ENCODE results near the gene IDH3B. TPM values are rescaled to one million over a fixed set of nuclear protein-coding genes. Genes with fewer than 3 reads are reported as not detected.

Gene IDH3B
- total and polyA plus RNA-seq, 2 of the 13 experiments (the other 11 are each of a cell fraction or from before 2014, with no cell fraction given) = 215 to 254 TPM

- no peak for TF ChIP-seq MED1 (CRISPR knock-in tag; IDR thresholded peaks at IDR 0.05)
- TF ChIP-seq CBX1 (IDR thresholded peaks at IDR 0.05; ENCODE audit: low read depth) = no peak
- TF ChIP-seq TRIM24 (CRISPR knock-in tag; IDR thresholded peaks at IDR 0.05) = no peak
- TF ChIP-seq TRAFD1 (CRISPR knock-in tag; IDR thresholded peaks at IDR 0.05; ENCODE audit: borderline replicate concordance) = no peak
- TF ChIP-seq TIGD3 (CRISPR knock-in tag; IDR thresholded peaks at IDR 0.05; ENCODE audit: borderline replicate concordance) = 0 out of 2 replicates have a peak, but pooled peaks have one; percentile 57
- TF ChIP-seq REXO4 (CRISPR knock-in tag; IDR thresholded peaks at IDR 0.05; ENCODE audit: borderline replicate concordance) = no peak
- no peak for TF ChIP-seq MYC (CRISPR knock-in tag; IDR thresholded peaks at IDR 0.05; ENCODE audit: borderline replicate concordance)
- 0 out of 2 replicates have a peak, but pooled peaks have one; percentile 27 for TF ChIP-seq PHF20 (CRISPR knock-in tag; IDR thresholded peaks at IDR 0.05)
- no peak for TF ChIP-seq SP140L (CRISPR knock-in tag; IDR thresholded peaks at IDR 0.05; ENCODE audit: borderline replicate concordance)
- no peak; the same call in 1 of the 2 replicates for TF ChIP-seq ZSCAN5A (CRISPR knock-in tag; IDR thresholded peaks at IDR 0.05; ENCODE audit: borderline replicate concordance)
- no peak for TF ChIP-seq ZNF776 (CRISPR knock-in tag; IDR thresholded peaks at IDR 0.05)
- TF ChIP-seq ZNF777 (CRISPR knock-in tag; IDR thresholded peaks at IDR 0.05) = no peak
- TF ChIP-seq, protein P1, sequence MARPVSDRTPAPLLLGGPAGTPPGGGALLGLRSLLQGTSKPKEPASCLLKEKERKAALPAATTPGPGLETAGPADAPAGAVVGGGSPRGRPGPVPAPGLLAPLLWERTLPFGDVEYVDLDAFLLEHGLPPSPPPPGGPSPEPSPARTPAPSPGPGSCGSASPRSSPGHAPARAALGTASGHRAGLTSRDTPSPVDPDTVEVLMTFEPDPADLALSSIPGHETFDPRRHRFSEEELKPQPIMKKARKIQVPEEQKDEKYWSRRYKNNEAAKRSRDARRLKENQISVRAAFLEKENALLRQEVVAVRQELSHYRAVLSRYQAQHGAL (CRISPR knock-in tag; IDR thresholded peaks at IDR 0.05; ENCODE audit: not compliant biosample characterization) = no peak
- no peak for TF ChIP-seq ZNF33A (CRISPR knock-in tag; IDR thresholded peaks at IDR 0.05; ENCODE audit: borderline replicate concordance)
- TF ChIP-seq ARID3A (IDR thresholded peaks at IDR 0.05; ENCODE audit: low read depth, low read length) = no peak
- no peak for TF ChIP-seq ZNF414 (CRISPR knock-in tag; IDR thresholded peaks at IDR 0.05)
- no peak for TF ChIP-seq DMAP1 (CRISPR knock-in tag; IDR thresholded peaks at IDR 0.05)
- TF ChIP-seq HDAC1 (CRISPR knock-in tag; IDR thresholded peaks at IDR 0.05) = no peak
- TF ChIP-seq, protein P2, sequence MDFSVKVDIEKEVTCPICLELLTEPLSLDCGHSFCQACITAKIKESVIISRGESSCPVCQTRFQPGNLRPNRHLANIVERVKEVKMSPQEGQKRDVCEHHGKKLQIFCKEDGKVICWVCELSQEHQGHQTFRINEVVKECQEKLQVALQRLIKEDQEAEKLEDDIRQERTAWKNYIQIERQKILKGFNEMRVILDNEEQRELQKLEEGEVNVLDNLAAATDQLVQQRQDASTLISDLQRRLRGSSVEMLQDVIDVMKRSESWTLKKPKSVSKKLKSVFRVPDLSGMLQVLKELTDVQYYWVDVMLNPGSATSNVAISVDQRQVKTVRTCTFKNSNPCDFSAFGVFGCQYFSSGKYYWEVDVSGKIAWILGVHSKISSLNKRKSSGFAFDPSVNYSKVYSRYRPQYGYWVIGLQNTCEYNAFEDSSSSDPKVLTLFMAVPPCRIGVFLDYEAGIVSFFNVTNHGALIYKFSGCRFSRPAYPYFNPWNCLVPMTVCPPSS (IDR thresholded peaks at IDR 0.05) = no peak
- no peak for TF ChIP-seq ELF4 (CRISPR knock-in tag; IDR thresholded peaks at IDR 0.05; ENCODE audit: borderline replicate concordance)
Observed at GRCh38 chr20:2653556-2654383, 10.2 kb downstream of the IDH3B start (continued).

All from HepG2 (cell line).